Measurements from ENCODE around the gene TMPRSS9.

DNA sequence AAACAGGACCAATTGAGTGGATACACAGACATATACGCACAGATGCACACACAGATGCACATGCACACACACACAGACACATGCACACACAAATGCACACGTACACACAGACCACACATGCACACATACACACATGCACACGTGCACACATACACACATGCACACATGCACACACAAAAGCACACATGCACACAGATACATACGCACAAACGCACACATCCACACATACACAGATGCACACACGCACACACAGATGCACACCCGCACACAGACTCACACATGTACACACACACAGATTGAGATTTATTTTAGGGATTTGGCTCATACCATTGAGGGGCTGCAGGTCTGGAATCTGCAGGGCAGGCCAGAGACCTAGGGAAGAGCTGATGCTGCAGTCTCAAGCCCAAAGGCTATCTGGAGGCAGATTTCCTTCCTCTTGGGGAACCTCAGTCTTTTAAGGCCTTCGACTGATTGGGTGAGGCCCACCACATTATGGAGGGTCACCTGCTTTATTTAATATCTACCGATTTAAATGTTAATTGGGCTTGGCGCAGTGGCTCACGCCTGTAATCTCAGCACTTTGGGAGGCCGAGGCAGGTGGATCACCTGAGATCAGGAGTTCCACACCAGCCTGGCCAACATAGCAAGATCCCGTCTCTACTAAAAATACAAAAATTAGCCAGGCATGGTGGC lies 22.6 kb downstream of the TMPRSS9 start:
- TF ChIP-seq ZNF473 (tag by site-specific recombination; IDR thresholded peaks at IDR 0.05) (no peak), ZNF624 (tag by site-specific recombination; IDR thresholded peaks at IDR 0.05) (no peak), ZFP41 (tag by site-specific recombination; IDR thresholded peaks at IDR 0.05; ENCODE audit: borderline replicate concordance) (no peak), CTCF (tag by site-specific recombination; IDR thresholded peaks at IDR 0.05) (no peak), ZNF202 (tag by site-specific recombination; IDR thresholded peaks at IDR 0.05; ENCODE audit: borderline replicate concordance) (no peak), REST (tag by site-specific recombination; IDR thresholded peaks at IDR 0.05) (no peak), ZNF23 (tag by site-specific recombination; IDR thresholded peaks at IDR 0.05; ENCODE audit: borderline replicate concordance) (no peak), HOXD13 (CRISPR knock-in tag; IDR thresholded peaks at IDR 0.05; ENCODE audit: borderline replicate concordance) (no peak), ZBTB1 (tag by site-specific recombination; IDR thresholded peaks at IDR 0.05) (no peak)
- TF ChIP-seq, protein P1, sequence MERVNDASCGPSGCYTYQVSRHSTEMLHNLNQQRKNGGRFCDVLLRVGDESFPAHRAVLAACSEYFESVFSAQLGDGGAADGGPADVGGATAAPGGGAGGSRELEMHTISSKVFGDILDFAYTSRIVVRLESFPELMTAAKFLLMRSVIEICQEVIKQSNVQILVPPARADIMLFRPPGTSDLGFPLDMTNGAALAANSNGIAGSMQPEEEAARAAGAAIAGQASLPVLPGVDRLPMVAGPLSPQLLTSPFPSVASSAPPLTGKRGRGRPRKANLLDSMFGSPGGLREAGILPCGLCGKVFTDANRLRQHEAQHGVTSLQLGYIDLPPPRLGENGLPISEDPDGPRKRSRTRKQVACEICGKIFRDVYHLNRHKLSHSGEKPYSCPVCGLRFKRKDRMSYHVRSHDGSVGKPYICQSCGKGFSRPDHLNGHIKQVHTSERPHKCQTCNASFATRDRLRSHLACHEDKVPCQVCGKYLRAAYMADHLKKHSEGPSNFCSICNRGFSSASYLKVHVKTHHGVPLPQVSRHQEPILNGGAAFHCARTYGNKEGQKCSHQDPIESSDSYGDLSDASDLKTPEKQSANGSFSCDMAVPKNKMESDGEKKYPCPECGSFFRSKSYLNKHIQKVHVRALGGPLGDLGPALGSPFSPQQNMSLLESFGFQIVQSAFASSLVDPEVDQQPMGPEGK (tag by site-specific recombination; IDR thresholded peaks at IDR 0.05): no peak
- TF ChIP-seq, protein P2, sequence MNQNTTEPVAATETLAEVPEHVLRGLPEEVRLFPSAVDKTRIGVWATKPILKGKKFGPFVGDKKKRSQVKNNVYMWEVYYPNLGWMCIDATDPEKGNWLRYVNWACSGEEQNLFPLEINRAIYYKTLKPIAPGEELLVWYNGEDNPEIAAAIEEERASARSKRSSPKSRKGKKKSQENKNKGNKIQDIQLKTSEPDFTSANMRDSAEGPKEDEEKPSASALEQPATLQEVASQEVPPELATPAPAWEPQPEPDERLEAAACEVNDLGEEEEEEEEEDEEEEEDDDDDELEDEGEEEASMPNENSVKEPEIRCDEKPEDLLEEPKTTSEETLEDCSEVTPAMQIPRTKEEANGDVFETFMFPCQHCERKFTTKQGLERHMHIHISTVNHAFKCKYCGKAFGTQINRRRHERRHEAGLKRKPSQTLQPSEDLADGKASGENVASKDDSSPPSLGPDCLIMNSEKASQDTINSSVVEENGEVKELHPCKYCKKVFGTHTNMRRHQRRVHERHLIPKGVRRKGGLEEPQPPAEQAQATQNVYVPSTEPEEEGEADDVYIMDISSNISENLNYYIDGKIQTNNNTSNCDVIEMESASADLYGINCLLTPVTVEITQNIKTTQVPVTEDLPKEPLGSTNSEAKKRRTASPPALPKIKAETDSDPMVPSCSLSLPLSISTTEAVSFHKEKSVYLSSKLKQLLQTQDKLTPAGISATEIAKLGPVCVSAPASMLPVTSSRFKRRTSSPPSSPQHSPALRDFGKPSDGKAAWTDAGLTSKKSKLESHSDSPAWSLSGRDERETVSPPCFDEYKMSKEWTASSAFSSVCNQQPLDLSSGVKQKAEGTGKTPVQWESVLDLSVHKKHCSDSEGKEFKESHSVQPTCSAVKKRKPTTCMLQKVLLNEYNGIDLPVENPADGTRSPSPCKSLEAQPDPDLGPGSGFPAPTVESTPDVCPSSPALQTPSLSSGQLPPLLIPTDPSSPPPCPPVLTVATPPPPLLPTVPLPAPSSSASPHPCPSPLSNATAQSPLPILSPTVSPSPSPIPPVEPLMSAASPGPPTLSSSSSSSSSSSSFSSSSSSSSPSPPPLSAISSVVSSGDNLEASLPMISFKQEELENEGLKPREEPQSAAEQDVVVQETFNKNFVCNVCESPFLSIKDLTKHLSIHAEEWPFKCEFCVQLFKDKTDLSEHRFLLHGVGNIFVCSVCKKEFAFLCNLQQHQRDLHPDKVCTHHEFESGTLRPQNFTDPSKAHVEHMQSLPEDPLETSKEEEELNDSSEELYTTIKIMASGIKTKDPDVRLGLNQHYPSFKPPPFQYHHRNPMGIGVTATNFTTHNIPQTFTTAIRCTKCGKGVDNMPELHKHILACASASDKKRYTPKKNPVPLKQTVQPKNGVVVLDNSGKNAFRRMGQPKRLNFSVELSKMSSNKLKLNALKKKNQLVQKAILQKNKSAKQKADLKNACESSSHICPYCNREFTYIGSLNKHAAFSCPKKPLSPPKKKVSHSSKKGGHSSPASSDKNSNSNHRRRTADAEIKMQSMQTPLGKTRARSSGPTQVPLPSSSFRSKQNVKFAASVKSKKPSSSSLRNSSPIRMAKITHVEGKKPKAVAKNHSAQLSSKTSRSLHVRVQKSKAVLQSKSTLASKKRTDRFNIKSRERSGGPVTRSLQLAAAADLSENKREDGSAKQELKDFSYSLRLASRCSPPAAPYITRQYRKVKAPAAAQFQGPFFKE (tag by site-specific recombination; IDR thresholded peaks at IDR 0.05; ENCODE audit: borderline replicate concordance): no peak

All from HEK293 (cell line).